Testis (tissue), 2 donors: ENCODE results near the gene LACRT.

Experiments
- CTCF ChIP-seq, 3 experiments: fragments of 450-650 bp in 2 of 3; fragments of 200-600 bp in 1 of 3; sonication (generic) in 1 of 3; IDR thresholded peaks; one replicate each; pipeline ENCODE4 v1.5.1; 2016 to 2019; ENCODE audit warnings: antibody characterized with exemption in 3 of 3, mild to moderate bottlenecking in 2 of 3, moderate library complexity in 1 of 3
- POLR2A ChIP-seq: fragments of 450-650 bp; IDR thresholded peaks from one replicate; pipeline ENCODE4 v1.6.1; 2017; ENCODE audit warnings: antibody characterized with exemption, mild to moderate bottlenecking, moderate library complexity

GRCh38 chr12:54588890-54589267 lies 45.8 kb downstream of the LACRT start:
- TF ChIP-seq POLR2A (no peak), CTCF (IDR thresholded peaks at IDR 0.05) (no peak)
